Loucy (cell line): ENCODE data around the gene SMYD5.

ENCODE experiments used
- EZH2phosphoT487 ChIP-seq: fragments of 200-600 bp; IDR thresholded peaks from 2 replicates; pipeline ENCODE4 v1.6.1; 2018; ENCODE audit warnings: antibody characterized with exemption, mild to moderate bottlenecking, moderate library complexity, borderline replicate concordance
- TF ChIP-seq, protein P1 (sequence below): fragments of 200-600 bp; sonication (generic); conservative IDR thresholded peaks from 2 replicates; pipeline ENCODE4 v1.5.1; 2014; ENCODE audit warnings: mild to moderate bottlenecking, antibody characterized with exemption, low read length

DNA sequence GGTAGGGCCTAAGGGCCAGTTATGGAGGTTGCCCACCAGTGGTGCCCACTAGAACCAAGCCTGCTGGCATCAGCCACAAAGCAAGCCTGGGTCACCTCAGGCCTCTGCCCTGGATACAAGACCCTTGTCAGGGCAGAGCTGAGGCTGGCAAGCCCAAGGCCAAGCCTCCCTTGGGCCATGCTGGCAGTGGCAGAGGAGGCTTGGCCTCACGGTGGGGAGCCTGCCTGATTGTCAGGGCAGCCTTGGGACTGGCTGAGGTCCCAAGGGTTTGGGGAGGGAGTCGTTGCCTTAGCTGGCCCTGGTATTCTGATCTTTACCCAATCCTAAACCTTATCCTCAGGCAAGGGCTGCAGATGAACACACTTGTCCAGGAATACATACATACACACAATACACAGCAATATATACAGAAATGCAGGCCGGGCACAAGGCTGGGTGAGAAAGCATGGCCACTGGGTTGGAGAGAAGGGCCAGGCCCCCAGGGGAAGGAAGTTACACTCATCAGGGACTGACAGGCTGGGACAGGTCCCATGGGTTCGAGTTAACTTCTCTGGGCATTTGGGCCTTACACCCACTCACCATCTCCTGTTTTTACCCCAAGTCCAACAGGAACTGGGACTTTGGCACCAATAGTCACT, 41.1 kb downstream of the SMYD5 start:
- TF ChIP-seq, protein P1, sequence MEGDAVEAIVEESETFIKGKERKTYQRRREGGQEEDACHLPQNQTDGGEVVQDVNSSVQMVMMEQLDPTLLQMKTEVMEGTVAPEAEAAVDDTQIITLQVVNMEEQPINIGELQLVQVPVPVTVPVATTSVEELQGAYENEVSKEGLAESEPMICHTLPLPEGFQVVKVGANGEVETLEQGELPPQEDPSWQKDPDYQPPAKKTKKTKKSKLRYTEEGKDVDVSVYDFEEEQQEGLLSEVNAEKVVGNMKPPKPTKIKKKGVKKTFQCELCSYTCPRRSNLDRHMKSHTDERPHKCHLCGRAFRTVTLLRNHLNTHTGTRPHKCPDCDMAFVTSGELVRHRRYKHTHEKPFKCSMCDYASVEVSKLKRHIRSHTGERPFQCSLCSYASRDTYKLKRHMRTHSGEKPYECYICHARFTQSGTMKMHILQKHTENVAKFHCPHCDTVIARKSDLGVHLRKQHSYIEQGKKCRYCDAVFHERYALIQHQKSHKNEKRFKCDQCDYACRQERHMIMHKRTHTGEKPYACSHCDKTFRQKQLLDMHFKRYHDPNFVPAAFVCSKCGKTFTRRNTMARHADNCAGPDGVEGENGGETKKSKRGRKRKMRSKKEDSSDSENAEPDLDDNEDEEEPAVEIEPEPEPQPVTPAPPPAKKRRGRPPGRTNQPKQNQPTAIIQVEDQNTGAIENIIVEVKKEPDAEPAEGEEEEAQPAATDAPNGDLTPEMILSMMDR, result no peak
- TF ChIP-seq EZH2phosphoT487, result no peak
